H4 (cell line): ENCODE results near the gene SRSF7. TPM values are rescaled to one million over a fixed set of nuclear protein-coding genes. Genes with fewer than 3 reads are reported as not detected.

Experiments
- DNase-seq: peaks from one replicate; pipeline ENCODE4 v3.0.0-alpha.2; 2015; ENCODE audit warnings: low spot score
- total RNA-seq: library from RNA; depleted of rRNA; stranded (reverse); fragments of >200 nt; shearing (Covaris generic); gene quantifications from 2 replicates; pipeline ENCODE4 v1.2.3, GENCODE V29; 2014; rRNA removed

SRSF7 gene
- total RNA-seq, 1 experiment from 2014 or later = 364 TPM

DNA sequence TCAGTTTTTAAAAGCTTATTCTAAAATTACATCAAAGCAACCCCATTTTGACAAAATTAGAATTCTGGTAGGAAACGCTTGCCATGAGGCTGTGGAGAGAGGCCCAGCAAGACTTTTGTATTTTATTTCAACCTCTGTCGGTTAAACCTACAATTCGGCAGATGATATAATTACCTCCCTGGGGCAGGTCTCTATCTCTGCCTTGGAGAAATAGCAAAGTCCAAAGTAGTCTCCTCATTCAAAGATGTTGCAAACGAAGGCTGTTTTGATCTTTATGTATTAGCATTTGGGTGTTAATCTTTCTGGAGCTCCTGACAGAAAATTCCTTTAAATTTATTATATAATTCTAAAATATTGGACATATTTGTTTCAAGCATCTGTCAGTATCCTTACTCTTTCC, 49.6 kb downstream of the SRSF7 start:
- DNase-seq = no peak

DNA sequence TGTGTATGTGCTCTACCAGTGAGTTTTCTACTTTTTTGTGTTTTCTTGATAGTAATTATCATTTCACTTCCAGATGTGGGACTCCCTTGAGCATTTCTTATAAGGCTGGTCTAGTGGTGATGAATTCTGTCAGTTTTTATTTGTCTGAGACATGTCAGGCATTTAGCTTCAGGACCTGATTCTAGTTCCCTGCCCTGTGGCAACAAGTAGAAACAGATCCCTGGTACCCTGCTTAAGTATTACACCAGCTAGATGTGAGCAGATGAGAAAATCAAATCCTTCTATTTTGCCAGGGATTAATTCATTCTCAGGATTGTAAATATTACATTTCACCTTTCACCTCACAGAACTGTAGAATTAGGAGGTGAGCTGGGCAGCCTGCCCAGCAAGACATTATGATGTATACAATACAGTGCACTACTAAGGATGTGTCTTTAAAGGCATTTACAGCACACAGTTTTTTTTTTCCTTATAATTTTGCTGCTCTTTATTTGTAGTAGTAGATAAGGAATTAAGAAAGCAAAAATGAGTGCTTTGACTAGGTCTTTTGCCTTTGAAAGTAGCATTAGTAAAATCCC, 50.2 kb downstream of the SRSF7 start:
- no peak for DNase-seq

DNA sequence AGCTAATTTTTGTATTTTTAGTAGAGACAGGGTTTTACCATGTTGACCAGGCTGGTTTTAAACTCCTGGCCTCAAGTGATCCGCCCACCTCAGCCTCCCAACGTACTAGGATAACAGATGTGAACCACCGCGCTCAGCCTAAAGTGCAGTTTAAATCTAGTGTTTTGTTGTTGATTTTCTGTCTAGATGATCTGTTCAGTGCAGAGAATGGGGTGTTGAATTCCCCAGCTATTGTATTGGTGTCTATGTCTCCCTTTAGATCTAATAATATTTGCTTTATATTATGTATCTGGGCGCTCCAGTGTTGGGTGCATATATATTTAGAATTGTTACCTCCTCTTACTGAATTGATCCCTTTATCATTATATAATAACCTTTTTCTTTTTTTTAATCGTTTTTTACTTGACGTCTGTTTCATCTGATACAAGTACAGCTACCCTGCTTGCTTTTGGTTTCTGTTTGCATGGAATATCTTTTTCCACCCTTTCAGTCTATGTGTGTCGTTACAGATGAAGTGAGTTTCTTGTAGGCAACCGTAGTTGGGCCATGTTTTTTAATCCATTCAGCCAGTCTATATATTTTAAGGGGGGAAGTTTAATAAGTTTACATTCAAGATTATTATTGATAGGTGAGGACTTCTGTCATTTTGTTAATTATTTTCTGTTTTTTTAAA, 50.9 kb downstream of the SRSF7 start:
- no peak for DNase-seq

DNA sequence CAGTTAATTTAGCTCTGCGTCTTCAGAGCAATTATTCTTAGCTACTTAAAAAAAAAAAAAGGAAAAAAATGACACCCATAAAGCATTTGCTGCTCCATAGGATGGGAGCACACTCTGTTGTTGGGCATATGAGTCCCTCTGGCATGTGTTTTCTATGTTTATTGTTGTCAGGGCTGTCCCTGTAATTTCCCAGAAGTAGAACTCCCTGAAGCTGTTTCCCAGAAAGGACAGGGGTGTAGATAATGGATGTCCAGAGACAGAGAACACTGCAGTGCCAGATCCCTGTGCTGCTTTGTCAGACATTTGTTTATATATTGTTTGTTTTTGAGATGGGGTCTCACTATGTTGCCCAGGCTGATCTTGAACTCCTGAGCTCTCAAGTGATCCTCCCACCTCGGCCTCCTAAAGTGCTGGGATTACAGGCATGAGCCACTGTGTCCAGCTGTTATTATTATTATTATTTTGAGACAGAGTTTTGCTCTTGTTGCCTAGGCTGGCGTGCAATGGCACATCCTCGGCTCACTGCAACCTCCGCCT, 52.6 kb downstream of the SRSF7 start:
- no peak for DNase-seq

DNA sequence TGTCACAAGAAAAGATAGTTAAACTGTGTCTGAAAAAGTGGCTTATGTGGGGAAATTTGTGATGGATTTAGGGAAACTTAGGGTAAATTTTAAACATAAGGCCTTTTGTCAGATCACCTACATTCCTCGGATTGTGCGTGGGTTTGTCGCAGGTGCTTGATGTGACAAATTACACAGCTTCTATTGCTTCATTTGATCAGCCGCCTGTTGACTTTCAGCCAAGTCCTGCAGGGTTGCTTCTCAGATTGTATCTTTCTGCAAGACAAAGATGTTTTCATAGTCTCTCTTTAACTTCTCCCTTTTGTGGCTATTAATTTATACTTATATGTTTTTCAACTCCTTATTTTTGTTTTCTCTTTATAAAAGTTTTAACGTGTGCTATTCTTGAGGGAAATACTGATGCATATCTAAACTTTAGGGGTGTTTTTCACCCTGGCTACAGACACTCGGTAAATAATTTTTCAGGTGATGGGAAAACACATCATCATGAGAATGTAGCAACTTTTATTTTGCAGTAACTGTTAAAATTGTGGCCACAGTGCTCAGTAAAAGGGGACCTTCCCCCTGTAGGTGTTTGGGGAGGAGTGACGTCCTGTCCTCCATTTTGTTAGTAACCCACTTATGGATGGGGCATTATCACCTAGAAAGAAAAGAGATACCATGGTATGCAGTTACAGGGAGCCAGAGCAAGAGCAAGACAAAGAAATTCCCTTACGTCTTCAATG, 53.9 kb downstream of the SRSF7 start:
- no peak for DNase-seq

Other genes with a start within 250 kb of the SRSF7 start
- 32.9 and 42.3 TPM in 2 replicates for gene HNRNPLL, start 148.4 kb downstream of the SRSF7 start, total RNA-seq
- gene GALM, start 85.2 kb downstream of the SRSF7 start, total RNA-seq = not detected in 2 replicates
- gene GEMIN6, start 26.8 kb upstream of the SRSF7 start, total RNA-seq = 16.3 and 31.3 TPM in 2 replicates
- 6.7 and 14.3 TPM in 2 replicates for gene DHX57, start 124.6 kb upstream of the SRSF7 start, total RNA-seq
- gene MORN2, start 124.6 kb upstream of the SRSF7 start, total RNA-seq = 37.9 and 48.7 TPM in 2 replicates
- gene ARHGEF33, start 138.5 kb upstream of the SRSF7 start, total RNA-seq = not detected in 2 replicates